ENCODE data around the gene FOXA2.

Gene FOXA2

GRCh38 chr20:22584522-22584921, at the start of gene FOXA2:
Gene FOXA2 (minus strand): TSS chr20:22584572. CDS start chr20:22584278, 294 bp downstream.
- Histone ChIP-seq H3K4me1 (ENCODE audit: insufficient read depth, insufficient read length) (no peaks in the 10 kb centered on the region), H3K36me3 (ENCODE audit: insufficient read depth, insufficient read length, low read length) (no peaks in the 10 kb centered on the region), H3K9me3 (ENCODE audit: insufficient read depth, low read length) (no peaks in the 10 kb centered on the region; the same call in 1 of the 2 replicates), H3K27me3 (ENCODE audit: insufficient read depth, insufficient read length) (peaks cover 98% of the 10 kb centered on the region), H3K9ac (ENCODE audit: insufficient read length, low read depth) (peak within 1 kb of the TSS; percentile 56), H3K4me3 (ENCODE audit: insufficient read length, low read depth) (peak within 1 kb of the TSS; percentile 15)
- no peak for DNase-seq (ENCODE audit: low read depth, low spot score)
- TF ChIP-seq ZNF274 (IDR thresholded peaks at IDR 0.05; ENCODE audit: low read depth, low read length), result no peak
- TF ChIP-seq SUZ12 (IDR thresholded peaks at IDR 0.05; ENCODE audit: extremely low read depth, insufficient read depth, insufficient read length), result no peak

- no peak for DNase-seq (ENCODE audit: low read depth, low spot score)
- Histone ChIP-seq H3K9me3 (ENCODE audit: insufficient read depth, low read length) (no peaks in the 10 kb centered on the region), H3K4me3 (ENCODE audit: insufficient read length, low read depth) (no peak overlapping the region), H3K36me3 (ENCODE audit: insufficient read depth, insufficient read length, low read length) (no peaks in the 10 kb centered on the region), H3K4me1 (ENCODE audit: insufficient read depth, insufficient read length) (no peaks in the 10 kb centered on the region), H3K27me3 (ENCODE audit: insufficient read depth, insufficient read length) (no peaks in the 10 kb centered on the region), H3K9ac (ENCODE audit: insufficient read length, low read depth) (no peak overlapping the region)
- TF ChIP-seq ZNF274 (IDR thresholded peaks at IDR 0.05; ENCODE audit: low read depth, low read length) (no peak), SUZ12 (IDR thresholded peaks at IDR 0.05; ENCODE audit: extremely low read depth, insufficient read depth, insufficient read length) (no peak), YY1 (IDR thresholded peaks at IDR 0.05; ENCODE audit: insufficient read depth, insufficient read length) (no peak)
Measured at GRCh38 chr20:22630701-22631100, 46.3 kb upstream of the FOXA2 start.

GRCh38 chr20:22629927-22630326, 45.6 kb upstream of the FOXA2 start:
- no peaks in the 10 kb centered on the region for H3K4me1 ChIP-seq (ENCODE audit: insufficient read depth, insufficient read length)
- H3K9me3 ChIP-seq (ENCODE audit: insufficient read depth, low read length), result no peaks in the 10 kb centered on the region
- no peaks in the 10 kb centered on the region for H3K36me3 ChIP-seq (ENCODE audit: insufficient read depth, insufficient read length, low read length)
- H3K4me3 ChIP-seq (ENCODE audit: insufficient read length, low read depth), result no peak overlapping the region
- no peak overlapping the region for H3K9ac ChIP-seq (ENCODE audit: insufficient read length, low read depth)
- H3K27me3 ChIP-seq (ENCODE audit: insufficient read depth, insufficient read length), result no peaks in the 10 kb centered on the region
- TF ChIP-seq ZNF274 (IDR thresholded peaks at IDR 0.05; ENCODE audit: low read depth, low read length) (no peak), SUZ12 (IDR thresholded peaks at IDR 0.05; ENCODE audit: extremely low read depth, insufficient read depth, insufficient read length) (no peak), YY1 (IDR thresholded peaks at IDR 0.05; ENCODE audit: insufficient read depth, insufficient read length) (no peak)
- DNase-seq (ENCODE audit: low read depth, low spot score), result no peak

GRCh38 chr20:22629447-22629846, 45.1 kb upstream of the FOXA2 start:
- H3K9me3 ChIP-seq (ENCODE audit: insufficient read depth, low read length), result no peaks in the 10 kb centered on the region
- no peaks in the 10 kb centered on the region for H3K4me1 ChIP-seq (ENCODE audit: insufficient read depth, insufficient read length)
- H3K27me3 ChIP-seq (ENCODE audit: insufficient read depth, insufficient read length), result no peaks in the 10 kb centered on the region
- no peak overlapping the region for H3K9ac ChIP-seq (ENCODE audit: insufficient read length, low read depth)
- H3K4me3 ChIP-seq (ENCODE audit: insufficient read length, low read depth), result no peak overlapping the region
- H3K36me3 ChIP-seq (ENCODE audit: insufficient read depth, insufficient read length, low read length), result no peaks in the 10 kb centered on the region
- no peak for TF ChIP-seq SUZ12 (IDR thresholded peaks at IDR 0.05; ENCODE audit: extremely low read depth, insufficient read depth, insufficient read length)
- TF ChIP-seq ZNF274 (IDR thresholded peaks at IDR 0.05; ENCODE audit: low read depth, low read length), result no peak
- no peak for TF ChIP-seq YY1 (IDR thresholded peaks at IDR 0.05; ENCODE audit: insufficient read depth, insufficient read length)
- DNase-seq (ENCODE audit: low read depth, low spot score), result no peak

GRCh38 chr20:22626496-22626895, 42.1 kb upstream of the FOXA2 start:
- Histone ChIP-seq H3K9ac (ENCODE audit: insufficient read length, low read depth) (no peak overlapping the region), H3K4me1 (ENCODE audit: insufficient read depth, insufficient read length) (no peaks in the 10 kb centered on the region), H3K27me3 (ENCODE audit: insufficient read depth, insufficient read length) (no peaks in the 10 kb centered on the region), H3K36me3 (ENCODE audit: insufficient read depth, insufficient read length, low read length) (no peaks in the 10 kb centered on the region), H3K9me3 (ENCODE audit: insufficient read depth, low read length) (no peaks in the 10 kb centered on the region), H3K4me3 (ENCODE audit: insufficient read length, low read depth) (no peak overlapping the region)
- TF ChIP-seq SUZ12 (IDR thresholded peaks at IDR 0.05; ENCODE audit: extremely low read depth, insufficient read depth, insufficient read length), result no peak
- TF ChIP-seq ZNF274 (IDR thresholded peaks at IDR 0.05; ENCODE audit: low read depth, low read length), result no peak
- no peak for TF ChIP-seq YY1 (IDR thresholded peaks at IDR 0.05; ENCODE audit: insufficient read depth, insufficient read length)
- DNase-seq (ENCODE audit: low read depth, low spot score), result no peak

GRCh38 chr20:22623211-22623610, 38.8 kb upstream of the FOXA2 start:
- Histone ChIP-seq H3K36me3 (ENCODE audit: insufficient read depth, insufficient read length, low read length) (no peaks in the 10 kb centered on the region), H3K27me3 (ENCODE audit: insufficient read depth, insufficient read length) (no peaks in the 10 kb centered on the region), H3K9me3 (ENCODE audit: insufficient read depth, low read length) (no peaks in the 10 kb centered on the region), H3K4me1 (ENCODE audit: insufficient read depth, insufficient read length) (no peaks in the 10 kb centered on the region), H3K9ac (ENCODE audit: insufficient read length, low read depth) (no peak overlapping the region), H3K4me3 (ENCODE audit: insufficient read length, low read depth) (no peak overlapping the region)
- DNase-seq (ENCODE audit: low read depth, low spot score), result no peak
- no peak for TF ChIP-seq SUZ12 (IDR thresholded peaks at IDR 0.05; ENCODE audit: extremely low read depth, insufficient read depth, insufficient read length)
- TF ChIP-seq ZNF274 (IDR thresholded peaks at IDR 0.05; ENCODE audit: low read depth, low read length), result no peak
- TF ChIP-seq YY1 (IDR thresholded peaks at IDR 0.05; ENCODE audit: insufficient read depth, insufficient read length), result no peak

GRCh38 chr20:22620342-22620741, 36.0 kb upstream of the FOXA2 start:
- TF ChIP-seq YY1 (IDR thresholded peaks at IDR 0.05; ENCODE audit: insufficient read depth, insufficient read length), result no peak
- TF ChIP-seq ZNF274 (IDR thresholded peaks at IDR 0.05; ENCODE audit: low read depth, low read length), result no peak
- TF ChIP-seq SUZ12 (IDR thresholded peaks at IDR 0.05; ENCODE audit: extremely low read depth, insufficient read depth, insufficient read length), result no peak
- Histone ChIP-seq H3K36me3 (ENCODE audit: insufficient read depth, insufficient read length, low read length) (no peaks in the 10 kb centered on the region), H3K9me3 (ENCODE audit: insufficient read depth, low read length) (no peaks in the 10 kb centered on the region), H3K4me1 (ENCODE audit: insufficient read depth, insufficient read length) (no peaks in the 10 kb centered on the region), H3K9ac (ENCODE audit: insufficient read length, low read depth) (no peak overlapping the region), H3K4me3 (ENCODE audit: insufficient read length, low read depth) (no peak overlapping the region), H3K27me3 (ENCODE audit: insufficient read depth, insufficient read length) (no peaks in the 10 kb centered on the region)
- no peak for DNase-seq (ENCODE audit: low read depth, low spot score)

All from NT2/D1 (cell line).